Thoracic aorta (tissue), 2 donors: ENCODE measurements around the gene CNPY2. TPM values are rescaled to one million over a fixed set of nuclear protein-coding genes. Genes with fewer than 3 reads are reported as not detected.
"Not testable (repeated sequence)": the region's sequence is repeated elsewhere in the genome, so short reads cannot be mapped to it uniquely, and the experiment has no call there.

ENCODE experiments used
- ATAC-seq: fragments of 150-250 bp; one replicate; pipeline ENCODE4 v1.8.0; 2017; ENCODE audit warnings: low read depth; ENCODE audit not compliant: insufficient number of reproducible peaks, low FRiP score
- DNase-seq: peaks from one replicate; pipeline ENCODE4 v3.0.0-alpha.2; 2020; ENCODE audit warnings: low spot score
- H3K27ac ChIP-seq, 2 donors: fragments of 200-600 bp; sonication (generic); 1 replicate in 1 of 2; 2 replicates in 1 of 2; pipeline ENCODE4 v1.5.1; 2016; ENCODE audit warnings: mild to moderate bottlenecking in 2 of 2, moderate library complexity in 2 of 2
- H3K27me3 ChIP-seq: fragments of 200-600 bp; sonication (generic); replicated peaks from 2 replicates; pipeline ENCODE4 v1.6.0; 2016; ENCODE audit warnings: mild to moderate bottlenecking; ENCODE audit not compliant: insufficient read depth
- H3K36me3 ChIP-seq: fragments of 200-600 bp; sonication (generic); one replicate; pipeline ENCODE4 v1.5.1; 2016
- H3K4me1 ChIP-seq, 2 donors: fragments of 200-600 bp; sonication (generic); 1 replicate in 1 of 2; 2 replicates in 1 of 2; pipeline versions ENCODE4 v1.5.1 to v1.6.0; 2016; ENCODE audit warnings: low read depth in 2 of 2, mild to moderate bottlenecking in 1 of 2; ENCODE audit not compliant: control insufficient read depth in 1 of 2
- H3K4me3 ChIP-seq: fragments of 200-600 bp; sonication (generic); 2 replicates; pipeline ENCODE4 v1.5.1; 2016; ENCODE audit warnings: mild to moderate bottlenecking
- H3K9me3 ChIP-seq: fragments of 200-600 bp; sonication (generic); 2 replicates; pipeline ENCODE4 v1.5.1; 2016
- total RNA-seq, 2 donors: library from RNA; depleted of rRNA; stranded (reverse); fragments of >200 nt; gene quantifications; one replicate each; pipeline versions ENCODE4 v1.1.0 to v1.2.3, GENCODE V29; 2016
- TF ChIP-seq, protein P1 (sequence below): fragments of 200-600 bp; sonication (generic); IDR thresholded peaks from one replicate; pipeline ENCODE4 v1.5.1; 2019; ENCODE audit warnings: antibody characterized with exemption

The CNPY2 gene
- total RNA-seq, 2 donors from 2014 or later: 72.0 to 85.1 TPM

GRCh38 chr12:56282579-56282978 lies 33.2 kb downstream of the CNPY2 start:
- Histone ChIP-seq H3K36me3 (peaks cover 52% of the 10 kb centered on the region), H3K9me3 (no peaks in the 10 kb centered on the region), H3K4me1 (no peaks in the 10 kb centered on the region), H3K27me3 (no peaks in the 10 kb centered on the region), H3K4me3 (no peak overlapping the region), H3K27ac (no peak overlapping the region)
- DNase-seq (no peak), ATAC-seq (no peak)
- TF ChIP-seq, protein P1, sequence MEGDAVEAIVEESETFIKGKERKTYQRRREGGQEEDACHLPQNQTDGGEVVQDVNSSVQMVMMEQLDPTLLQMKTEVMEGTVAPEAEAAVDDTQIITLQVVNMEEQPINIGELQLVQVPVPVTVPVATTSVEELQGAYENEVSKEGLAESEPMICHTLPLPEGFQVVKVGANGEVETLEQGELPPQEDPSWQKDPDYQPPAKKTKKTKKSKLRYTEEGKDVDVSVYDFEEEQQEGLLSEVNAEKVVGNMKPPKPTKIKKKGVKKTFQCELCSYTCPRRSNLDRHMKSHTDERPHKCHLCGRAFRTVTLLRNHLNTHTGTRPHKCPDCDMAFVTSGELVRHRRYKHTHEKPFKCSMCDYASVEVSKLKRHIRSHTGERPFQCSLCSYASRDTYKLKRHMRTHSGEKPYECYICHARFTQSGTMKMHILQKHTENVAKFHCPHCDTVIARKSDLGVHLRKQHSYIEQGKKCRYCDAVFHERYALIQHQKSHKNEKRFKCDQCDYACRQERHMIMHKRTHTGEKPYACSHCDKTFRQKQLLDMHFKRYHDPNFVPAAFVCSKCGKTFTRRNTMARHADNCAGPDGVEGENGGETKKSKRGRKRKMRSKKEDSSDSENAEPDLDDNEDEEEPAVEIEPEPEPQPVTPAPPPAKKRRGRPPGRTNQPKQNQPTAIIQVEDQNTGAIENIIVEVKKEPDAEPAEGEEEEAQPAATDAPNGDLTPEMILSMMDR: no peak

GRCh38 chr12:56282030-56282429 lies 33.8 kb downstream of the CNPY2 start:
- H3K27ac ChIP-seq: no peak overlapping the region
- H3K4me3 ChIP-seq: no peak overlapping the region
- H3K9me3 ChIP-seq: no peaks in the 10 kb centered on the region
- peaks cover 52% of the 10 kb centered on the region for H3K36me3 ChIP-seq
- no peaks in the 10 kb centered on the region for H3K27me3 ChIP-seq
- ATAC-seq (no peak), DNase-seq (no peak)
- TF ChIP-seq, protein P1: no peak
- H3K4me1 ChIP-seq: no peaks in the 10 kb centered on the region

DNA sequence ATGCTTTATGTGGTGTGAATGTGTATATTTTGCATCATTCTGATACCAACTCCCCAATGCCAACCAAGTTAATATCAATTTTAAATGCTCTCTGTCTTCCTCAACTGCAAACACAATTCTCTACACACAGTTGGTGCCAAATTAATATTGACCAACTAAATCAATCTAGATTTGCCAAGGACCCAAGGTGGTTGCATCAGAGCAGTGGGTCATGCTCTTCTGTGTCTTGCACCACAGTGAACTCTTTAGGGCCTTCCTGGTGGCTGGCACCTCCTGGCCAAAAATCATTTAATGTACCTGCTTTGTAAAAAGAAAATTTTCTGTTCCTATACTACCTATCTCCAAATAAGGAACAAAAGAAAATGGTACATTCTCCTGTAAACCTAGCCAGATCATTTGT lies 34.9 kb downstream of the CNPY2 start:
- no peak overlapping the region for H3K4me3 ChIP-seq
- H3K9me3 ChIP-seq: no peaks in the 10 kb centered on the region
- no peaks in the 10 kb centered on the region for H3K4me1 ChIP-seq
- ATAC-seq: no peak
- no peak for DNase-seq
- H3K36me3 ChIP-seq: peaks cover 61% of the 10 kb centered on the region
- TF ChIP-seq, protein P1: no peak
- no peak overlapping the region for H3K27ac ChIP-seq
- H3K27me3 ChIP-seq: no peaks in the 10 kb centered on the region

DNA sequence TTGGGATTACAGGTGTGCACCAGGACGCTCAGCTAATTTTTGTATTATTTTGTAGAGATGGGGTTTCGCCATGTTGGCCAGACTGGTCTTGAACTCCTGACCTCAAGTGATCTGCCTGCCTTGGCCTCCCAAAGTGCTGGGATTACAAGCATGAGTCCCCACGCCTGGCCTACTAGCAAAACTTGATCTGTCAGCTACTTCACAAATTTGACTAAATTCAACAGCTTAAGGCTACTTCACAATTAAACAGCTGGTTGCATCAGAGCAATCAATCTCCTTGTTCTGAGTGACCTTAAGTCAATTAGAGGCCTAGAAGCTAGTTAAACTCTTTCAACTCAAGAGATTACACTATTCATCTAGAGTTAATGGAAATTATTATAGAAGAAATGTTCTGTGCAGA lies 36.9 kb downstream of the CNPY2 start:
- no peaks in the 10 kb centered on the region for H3K27me3 ChIP-seq
- H3K4me1 ChIP-seq: no peaks in the 10 kb centered on the region
- H3K27ac ChIP-seq: no peak overlapping the region
- H3K36me3 ChIP-seq: peaks cover 71% of the 10 kb centered on the region
- DNase-seq (no peak), ATAC-seq (no peak)
- H3K4me3 ChIP-seq: no peak overlapping the region
- TF ChIP-seq, protein P1: no peak
- H3K9me3 ChIP-seq: no peaks in the 10 kb centered on the region

- ATAC-seq: no peak
- Histone ChIP-seq H3K9me3 (no peaks in the 10 kb centered on the region), H3K4me1 (peaks cover 0 to 16% of the 10 kb centered on the region in 2 donors), H3K36me3 (peaks cover 52% of the 10 kb centered on the region), H3K27me3 (no peaks in the 10 kb centered on the region), H3K27ac (no peak overlapping the region), H3K4me3 (no peak overlapping the region)
- DNase-seq: no peak
- TF ChIP-seq, protein P1: no peak
Observed at GRCh38 chr12:56274299-56274698, 41.5 kb downstream of the CNPY2 start.

DNA sequence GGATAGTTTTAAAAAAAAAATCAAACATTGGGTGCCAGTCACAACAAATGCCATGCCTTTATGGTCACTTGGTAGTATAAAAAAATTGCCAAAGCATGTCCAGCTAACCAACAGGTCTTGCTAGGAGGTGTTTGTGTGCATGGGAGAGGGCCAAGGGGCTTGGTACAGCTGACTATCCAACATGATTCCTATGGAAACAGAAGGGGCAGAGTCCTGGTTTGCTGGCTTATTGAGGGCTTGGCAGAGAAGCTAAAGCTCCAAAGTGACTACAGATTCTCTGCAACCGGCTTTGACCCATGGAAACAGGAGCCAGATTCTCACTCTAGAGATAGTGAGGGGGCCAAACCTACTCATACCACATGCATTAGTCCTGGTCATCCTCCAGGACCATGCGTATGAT lies 43.3 kb downstream of the CNPY2 start:
- peaks cover 41% of the 10 kb centered on the region for H3K36me3 ChIP-seq

More for the DNA sequence above, 43.3 kb downstream of the CNPY2 start:
- not testable (repeated sequence) for DNase-seq, H3K27me3 ChIP-seq, H3K4me3 ChIP-seq, H3K9me3 ChIP-seq, H3K27ac ChIP-seq, ATAC-seq
- peaks cover 5 to 21% of the 10 kb centered on the region in 2 donors for H3K4me1 ChIP-seq
